MCF 10A (cell line): ENCODE data around the gene MFSD6L. TPM values are rescaled to one million over a fixed set of nuclear protein-coding genes. Genes with fewer than 3 reads are reported as not detected.
"Not testable (repeated sequence)": the region's sequence is repeated elsewhere in the genome, so short reads cannot be mapped to it uniquely, and the experiment has no call there.

Experiments used
- BruUV-seq: library from RNA; stranded (reverse); fragments of 400-500 nt; replicated peaks from 2 replicates; lab custom pipeline; 2021; lab: Mats Ljungman, UMichigan
- CTCF ChIA-PET: fragments of 300-600 bp; sonication (Branson Sonifier 250); formaldehyde crosslinking; extraction: SDS; loops from one replicate; lab custom pipeline; 2021; ENCODE audit warnings: antibody characterized with exemption, inconsistent platforms; lab: Yijun Ruan, JAX
- POLR2A ChIA-PET: fragments of 300-600, 350-650 bp; sonication (Branson Sonifier 250); formaldehyde crosslinking; extraction: SDS; loops from one replicate; lab custom pipeline; 2020; ENCODE audit warnings: antibody characterized with exemption, inconsistent platforms; lab: Yijun Ruan, JAX
- DNase-seq: peaks from one replicate; pipeline ENCODE4 v3.0.0-alpha.2; 2018; ENCODE audit not compliant: unreplicated experiment
- H3K27ac Mint-ChIP-seq: one replicate; pipeline ENCODE4 v1.8.0; 2022; ENCODE audit warnings: mild to moderate bottlenecking, low read depth, mixed read lengths; ENCODE audit not compliant: unreplicated experiment
- H3K27me3 Mint-ChIP-seq: one replicate; pipeline ENCODE4 v1.8.0; 2022; ENCODE audit warnings: mixed read lengths; ENCODE audit not compliant: insufficient read depth, unreplicated experiment
- H3K36me3 Mint-ChIP-seq: one replicate; pipeline ENCODE4 v1.8.0; 2022; ENCODE audit warnings: mild to moderate bottlenecking, moderate library complexity, mixed read lengths; ENCODE audit not compliant: insufficient read depth, unreplicated experiment
- H3K4me1 Mint-ChIP-seq: one replicate; pipeline ENCODE4 v1.8.0; 2022; ENCODE audit warnings: mixed read lengths; ENCODE audit not compliant: insufficient read depth, unreplicated experiment
- H3K4me3 Mint-ChIP-seq: one replicate; pipeline ENCODE4 v1.8.0; 2022; ENCODE audit warnings: mild to moderate bottlenecking, moderate library complexity, mixed read lengths; ENCODE audit not compliant: unreplicated experiment
- H3K9me3 Mint-ChIP-seq: one replicate; pipeline ENCODE4 v1.8.0; 2022; ENCODE audit warnings: mixed read lengths; ENCODE audit not compliant: unreplicated experiment
- CTCF ChIP-seq: fragments of 200-600 bp; IDR thresholded peaks from one replicate; pipeline ENCODE4 v1.8.0; 2022; ENCODE audit warnings: antibody characterized with exemption, mild to moderate bottlenecking; ENCODE audit not compliant: unreplicated experiment
- intact Hi-C: fragments of 100-400 bp; cut with micrococcal nuclease; formaldehyde crosslinking; loops from 2 replicates; pipeline ENCODE4 v1.14.1; 2022
- total RNA-seq: library from RNA; stranded (reverse); gene quantifications from 2 replicates; pipeline ENCODE4 v1.2.3, GENCODE V29; 2022

MFSD6L gene
- total RNA-seq, 1 experiment from 2014 or later = not detected

- DNase-seq = peak; percentile 35
- Mint-ChIP-seq H3K36me3 (no peaks in the 10 kb centered on the region), H3K27ac (peak overlapping the region; percentile 52), H3K4me1 (no peaks in the 10 kb centered on the region), H3K27me3 (peaks cover 6% of the 10 kb centered on the region), H3K9me3 (peaks cover 21% of the 10 kb centered on the region), H3K4me3 (no peak overlapping the region)
- ChIA-PET POLR2A (interaction anchor here (0.8 kb wide), 1 partner anchor 44 kb away, joined by 3 read pairs; no protein-coding TSS in a partner anchor), CTCF (interaction anchor here (0.6 to 2.0 kb wide), 8 partner anchors 11 to 726 kb away, joined by 3 to 7 read pairs (median 4); no protein-coding TSS in a partner anchor)
- intact Hi-C loops = no loop called here
- TF ChIP-seq CTCF = no peak
- no TSS peak for BruUV-seq
These were observed 7.9 kb upstream of the MFSD6L start for GRCh38 chr17:8806926-8807550.

GRCh38 chr17:8806253-8806925, 7.2 kb upstream of the MFSD6L start:
- no peaks in the 10 kb centered on the region for H3K27me3 Mint-ChIP-seq
- POLR2A ChIA-PET = interaction anchor here (0.8 kb wide), 1 partner anchor 45 kb away, joined by 3 read pairs; no protein-coding TSS in a partner anchor
- H3K4me1 Mint-ChIP-seq = no peaks in the 10 kb centered on the region
- BruUV-seq = no TSS peak
- no peak for TF ChIP-seq CTCF
- CTCF ChIA-PET = interaction anchor here (0.7 to 2.0 kb wide), 8 partner anchors 10 to 727 kb away, joined by 3 to 7 read pairs (median 4); no protein-coding TSS in a partner anchor
- intact Hi-C loops = no loop called here
- H3K36me3 Mint-ChIP-seq = no peaks in the 10 kb centered on the region
- peaks cover 21% of the 10 kb centered on the region for H3K9me3 Mint-ChIP-seq
- no peak overlapping the region for H3K4me3 Mint-ChIP-seq
- no peak overlapping the region for H3K27ac Mint-ChIP-seq
- no peak for DNase-seq

GRCh38 chr17:8805396-8805795, 6.2 kb upstream of the MFSD6L start:
- H3K4me1 Mint-ChIP-seq, H3K36me3 Mint-ChIP-seq, intact Hi-C loops, H3K27me3 Mint-ChIP-seq, H3K27ac Mint-ChIP-seq, H3K4me3 Mint-ChIP-seq, BruUV-seq, POLR2A ChIA-PET, DNase-seq: not testable (repeated sequence)
- CTCF ChIA-PET = interaction anchor here (1.1 kb wide), 1 partner anchor 396 kb away, joined by 5 read pairs; no protein-coding TSS in a partner anchor
- peaks cover 21% of the 10 kb centered on the region for H3K9me3 Mint-ChIP-seq

GRCh38 chr17:8803531-8804420, 4.6 kb upstream of the MFSD6L start:
- Mint-ChIP-seq H3K4me3 (no peak overlapping the region), H3K27me3 (no peaks in the 10 kb centered on the region), H3K36me3 (no peaks in the 10 kb centered on the region), H3K27ac (no peak overlapping the region), H3K9me3 (peaks cover 21% of the 10 kb centered on the region), H3K4me1 (no peaks in the 10 kb centered on the region)
- ChIA-PET CTCF (no interaction called here), POLR2A (no interaction called here)
- BruUV-seq = no TSS peak
- intact Hi-C loops = no loop called here
- no peak for DNase-seq
- TF ChIP-seq CTCF = no peak
